Keratinocyte (primary cell): ENCODE data around the gene WNT7B. TPM values are rescaled to one million over a fixed set of nuclear protein-coding genes. Genes with fewer than 3 reads are reported as not detected.

Experiments
- DNase-seq: peaks from one replicate; pipeline ENCODE4 v3.0.0-alpha.2; 2011; ENCODE audit warnings: low read depth, missing footprints, low spot score
- FAIRE-seq: peaks from 2 replicates; lab custom pipeline; 2011; peaks lifted over from hg19 to GRCh38; lab: Jason Lieb, UNC
- H2AFZ ChIP-seq: 2 replicates; pipeline ENCODE4 v1.6.0; 2012; ENCODE audit warnings: low read length, control low read depth, inconsistent platforms; ENCODE audit not compliant: control insufficient read depth
- H3K27ac ChIP-seq: 2 replicates; pipeline ENCODE4 v1.5.1; 2011; ENCODE audit warnings: low read length; ENCODE audit not compliant: control insufficient read depth, insufficient read depth
- H3K27me3 ChIP-seq: 3 replicates; pipeline ENCODE4 v1.6.0; 2011; ENCODE audit warnings: low read length; ENCODE audit not compliant: control insufficient read depth, insufficient read depth; ENCODE audit errors: extremely low read depth
- H3K36me3 ChIP-seq, 2 experiments: 2 replicates in 1 of 2; 3 replicates in 1 of 2; pipeline ENCODE4 v1.5.1; 2011; ENCODE audit warnings: low read length in 2 of 2, mild to moderate bottlenecking in 1 of 2; ENCODE audit not compliant: control insufficient read depth in 2 of 2, insufficient read depth in 2 of 2; ENCODE audit errors: extremely low read depth in 1 of 2
- H3K4me1 ChIP-seq: 3 replicates; pipeline ENCODE4 v1.5.1; 2011; ENCODE audit warnings: low read length; ENCODE audit not compliant: control insufficient read depth, insufficient read depth; ENCODE audit errors: extremely low read depth
- H3K4me2 ChIP-seq: 3 replicates; pipeline ENCODE4 v1.6.0; 2011; ENCODE audit warnings: low read depth, low read length; ENCODE audit not compliant: control insufficient read depth, insufficient read depth; ENCODE audit errors: extremely low read depth
- H3K4me3 ChIP-seq, 3 experiments: fragments of 200-600 bp in 1 of 3; sonication (generic) in 1 of 3; 2 replicates in 2 of 3; 3 replicates in 1 of 3; pipeline ENCODE4 v1.5.1; 2011 to 2016; ENCODE audit warnings: low read length in 3 of 3, mild to moderate bottlenecking in 3 of 3, control low read depth in 2 of 3, inconsistent platforms in 1 of 3, low read depth in 1 of 3, mixed read lengths in 1 of 3, mixed run types in 1 of 3, moderate library complexity in 1 of 3; ENCODE audit not compliant: control insufficient read depth in 2 of 3, insufficient read depth in 2 of 3; ENCODE audit errors: extremely low read depth in 1 of 3
- H3K79me2 ChIP-seq: 2 replicates; pipeline ENCODE4 v1.6.0; 2012; ENCODE audit warnings: low read length; ENCODE audit not compliant: control insufficient read depth, insufficient read depth
- H3K9ac ChIP-seq: 3 replicates; pipeline ENCODE4 v1.6.0; 2011; ENCODE audit warnings: low read length; ENCODE audit not compliant: control insufficient read depth, insufficient read depth; ENCODE audit errors: extremely low read depth
- H3K9me1 ChIP-seq: 3 replicates; pipeline ENCODE4 v1.6.0; 2011; ENCODE audit warnings: low read length; ENCODE audit not compliant: control insufficient read depth, insufficient read depth; ENCODE audit errors: extremely low read depth
- H3K9me3 ChIP-seq: 2 replicates; pipeline ENCODE4 v1.5.1; 2012; ENCODE audit warnings: low read depth, low read length; ENCODE audit not compliant: control insufficient read depth
- H4K20me1 ChIP-seq: 3 replicates; pipeline ENCODE4 v1.6.0; 2011; ENCODE audit warnings: low read length; ENCODE audit not compliant: control insufficient read depth, insufficient read depth; ENCODE audit errors: extremely low read depth
- CTCF ChIP-seq, 3 experiments: IDR thresholded peaks in 1 of 3; conservative IDR thresholded peaks in 1 of 3; optimal IDR thresholded peaks in 1 of 3; 2 replicates in 2 of 3; 3 replicates in 1 of 3; pipeline versions ENCODE3 to v1.5.1; 2011; ENCODE audit warnings: low read length in 3 of 3, mild to moderate bottlenecking in 3 of 3, moderate library complexity in 2 of 3, control low read depth in 1 of 3, inconsistent platforms in 1 of 3; ENCODE audit not compliant: insufficient read depth in 2 of 3; ENCODE audit errors: extremely low read depth in 1 of 3
- EZH2 ChIP-seq: IDR thresholded peaks from one replicate; pipeline ENCODE4 v1.6.1; 2012; ENCODE audit warnings: inconsistent platforms, mild to moderate bottlenecking, low read length, moderate library complexity
- dilution Hi-C: fragments of 300-500 bp; cut with MboI; formaldehyde crosslinking; loops from one replicate; pipeline ENCODE4 v1.7.0; 2020; ENCODE audit warnings: low sequenced_read_pairs; ENCODE audit not compliant: extremely low pct_ligation_motif_present
- polyA plus RNA-seq, 5 experiments: library from polyadenylated mRNA; depleted of rRNA in 3 of 5; stranded (reverse) in 3 of 5; stranded (forward) in 1 of 5; unstranded in 1 of 5; fragments of >200 nt; gene quantifications; 1 replicate in 1 of 5; 2 replicates in 3 of 5; 3 replicates in 1 of 5; pipeline versions ENCODE4 v1.2.1 to v1.2.3, GENCODE V29; 2011 to 2012; ENCODE audit warnings: missing spikeins in 2 of 5, low read depth in 1 of 5, low replicate concordance in 1 of 5

WNT7B gene
- polyA plus RNA-seq, 1 donor (not counting 4 experiments of a cell fraction or from before 2014, with no cell fraction given) = 1.7 TPM

DNA sequence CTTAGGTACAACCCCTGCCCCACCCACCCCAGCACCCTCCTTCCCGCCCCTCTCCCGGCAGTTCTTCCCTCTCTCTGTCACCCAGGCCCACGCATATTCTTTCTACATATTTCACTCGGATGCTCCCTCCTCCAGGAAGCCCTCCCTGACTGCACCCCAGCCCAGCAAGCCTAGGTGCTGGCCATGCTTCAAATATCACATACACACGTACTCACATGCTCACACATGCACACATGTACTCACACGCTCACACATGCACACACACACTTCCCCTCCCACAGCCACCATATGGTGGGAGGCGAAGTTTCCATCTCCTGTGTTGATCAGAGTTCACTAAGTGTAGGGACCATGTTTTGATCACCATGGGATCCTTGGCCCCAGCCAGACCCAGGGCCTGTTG is 90.4 kb downstream of the WNT7B start:
- dilution Hi-C loops = no loop called here
- H3K4me1 ChIP-seq = peaks cover 10% of the 10 kb centered on the region
- TF ChIP-seq EZH2 = no peak
- TF ChIP-seq CTCF (optimal IDR thresholded peaks at IDR 0.05 in 1 of 3, IDR thresholded peaks at IDR 0.05 in 1 of 3, conservative IDR thresholded peaks at IDR 0.05 in 1 of 3; ENCODE audit: extremely low read depth in 1 of 3, insufficient read depth in 2 of 3, low read length in 3 of 3) = no peak

GRCh38 chr22:45885941-45886395 is 91.0 kb downstream of the WNT7B start:
- Histone ChIP-seq H3K27me3 (peaks cover 34% of the 10 kb centered on the region), H3K9me3 (no peaks in the 10 kb centered on the region), H3K36me3 (no peaks in the 10 kb centered on the region), H3K27ac (no peak overlapping the region), H2AFZ (no peak overlapping the region), H3K79me2 (no peaks in the 10 kb centered on the region), H3K4me3 (no peak overlapping the region), H4K20me1 (no peaks in the 10 kb centered on the region), H3K9ac (no peak overlapping the region), H3K4me1 (peaks cover 10% of the 10 kb centered on the region), H3K4me2 (no peak overlapping the region), H3K9me1 (no peaks in the 10 kb centered on the region)
- TF ChIP-seq CTCF (optimal IDR thresholded peaks at IDR 0.05 in 1 of 3, IDR thresholded peaks at IDR 0.05 in 1 of 3, conservative IDR thresholded peaks at IDR 0.05 in 1 of 3; ENCODE audit: extremely low read depth in 1 of 3, insufficient read depth in 2 of 3, low read length in 3 of 3) (no peak), EZH2 (no peak)
- no peak for DNase-seq
- dilution Hi-C loops = no loop called here
- no peak for FAIRE-seq

More for the DNA sequence above, 90.4 kb downstream of the WNT7B start:
- Histone ChIP-seq H3K9ac (no peak overlapping the region), H3K4me3 (no peak overlapping the region), H3K4me2 (no peak overlapping the region), H3K79me2 (no peaks in the 10 kb centered on the region), H3K9me3 (no peaks in the 10 kb centered on the region), H2AFZ (no peak overlapping the region), H3K36me3 (no peaks in the 10 kb centered on the region), H3K27ac (no peak overlapping the region), H4K20me1 (no peaks in the 10 kb centered on the region), H3K9me1 (no peaks in the 10 kb centered on the region), H3K27me3 (peaks cover 30% of the 10 kb centered on the region)
- DNase-seq (no peak), FAIRE-seq (no peak)
